HCT116 (cell line): ENCODE measurements around the gene RAMAC. TPM values are rescaled to one million over a fixed set of nuclear protein-coding genes. Genes with fewer than 3 reads are reported as not detected.

ENCODE experiments used
- ATAC-seq: fragments of 200-7000 bp; cut with Tn5 transposase; 2 replicates; pipeline ENCODE4 v1.9.1; 2020; ENCODE audit warnings: mild to moderate bottlenecking, moderate library complexity
- BruUV-seq: library from RNA; stranded (reverse); fragments of 400-500 nt; replicated peaks from 2 replicates; lab custom pipeline; 2021; lab: Mats Ljungman, UMichigan
- CTCF ChIA-PET: fragments of 300-600 bp; sonication (Branson Sonifier 250); formaldehyde crosslinking; loops from one replicate; lab custom pipeline; 2021; ENCODE audit warnings: antibody characterized with exemption; lab: Charles Lee
- POLR2A ChIA-PET: fragments of 300-600, 350-600 bp; sonication (Branson Sonifier 250); formaldehyde crosslinking; loops from one replicate; lab custom pipeline; 2021; ENCODE audit warnings: antibody characterized with exemption; lab: Charles Lee
- RAD21 ChIA-PET, 2 experiments: fragments of 300-600 bp; sonication (Branson Sonifier 250); formaldehyde crosslinking; loops; one replicate each; lab custom pipeline; 2023; ENCODE audit warnings: low total read pairs in 2 of 2; ENCODE audit not compliant: uncharacterized antibody in 2 of 2, unreplicated experiment in 2 of 2, low non-redundant PET in 1 of 2; lab: Charles Lee
- DNase-seq: peaks from one replicate; pipeline ENCODE4 v3.0.0-alpha.2; 2010; ENCODE audit warnings: low read depth, low spot score
- H2AFZ ChIP-seq: fragments of 200-600 bp; shearing (Covaris generic), sonication (generic); 2 replicates; pipeline ENCODE4 v1.6.1; 2017; ENCODE audit warnings: low read depth, mixed run types, mixed read lengths, antibody characterized with exemption, low read length; ENCODE audit not compliant: poor library complexity, severe bottlenecking
- H3K27ac ChIP-seq: 2 replicates; pipeline ENCODE4 v1.5.1; 2012; ENCODE audit warnings: low read depth, low read length
- H3K27me3 ChIP-seq: fragments of 200-600 bp; sonication (generic); 2 replicates; pipeline ENCODE4 v1.6.1; 2016; ENCODE audit warnings: mixed run types, low read length, mixed read lengths; ENCODE audit not compliant: insufficient read depth
- H3K36me3 ChIP-seq, 2 experiments: fragments of 200-500 bp in 1 of 2; fragments of 200-600 bp in 1 of 2; sonication (Bioruptor generic) in 1 of 2; sonication (generic) in 1 of 2; 2 replicates each; pipeline versions ENCODE4 v1.5.1 to v1.6.1; 2014 to 2016; ENCODE audit warnings: low read length in 2 of 2, inconsistent platforms in 1 of 2, mixed read lengths in 1 of 2, mixed run types in 1 of 2; ENCODE audit not compliant: insufficient read depth in 2 of 2, control insufficient read depth in 1 of 2
- H3K4me1 ChIP-seq, 2 experiments: fragments of 200-600 bp in 1 of 2; sonication (generic) in 1 of 2; 2 replicates each; pipeline versions ENCODE4 v1.5.1 to v1.6.1; 2012 to 2017; ENCODE audit warnings: low read length in 2 of 2, inconsistent platforms in 1 of 2, mild to moderate bottlenecking in 1 of 2, mixed read lengths in 1 of 2, mixed run types in 1 of 2, moderate library complexity in 1 of 2; ENCODE audit not compliant: insufficient read depth in 2 of 2, control insufficient read depth in 1 of 2
- H3K4me2 ChIP-seq: fragments of 200-600 bp; sonication (generic); 2 replicates; pipeline ENCODE4 v1.6.1; 2017; ENCODE audit warnings: mixed run types, low read length, mixed read lengths
- H3K4me3 ChIP-seq, 2 experiments: fragments of 200-600 bp in 1 of 2; sonication (generic) in 1 of 2; replicated peaks in 1 of 2; 2 replicates each; pipeline ENCODE4 v1.5.1; 2011 to 2016; ENCODE audit warnings: low read length in 2 of 2, control low read depth in 1 of 2, low read depth in 1 of 2, mild to moderate bottlenecking in 1 of 2, mixed read lengths in 1 of 2, mixed run types in 1 of 2
- H3K79me2 ChIP-seq: fragments of 200-600 bp; sonication (generic); 2 replicates; pipeline ENCODE4 v1.6.1; 2017; ENCODE audit warnings: mild to moderate bottlenecking, mixed run types, low read length, moderate library complexity, mixed read lengths; ENCODE audit not compliant: insufficient read depth
- H3K9ac ChIP-seq: fragments of 200-600 bp; sonication (generic); 2 replicates; pipeline ENCODE4 v1.6.1; 2016; ENCODE audit warnings: low read length, mixed read lengths
- H3K9me2 ChIP-seq: fragments of 200-600 bp; sonication (generic), shearing (Covaris generic); 2 replicates; pipeline ENCODE4 v1.6.1; 2017; ENCODE audit warnings: mixed run types, mild to moderate bottlenecking, moderate library complexity; ENCODE audit not compliant: insufficient read depth
- H3K9me3 ChIP-seq, 2 experiments: fragments of 200-500 bp in 1 of 2; fragments of 200-600 bp in 1 of 2; sonication (Bioruptor generic) in 1 of 2; sonication (generic) in 1 of 2; 2 replicates each; pipeline ENCODE4 v1.6.1; 2014 to 2017; ENCODE audit warnings: low read length in 2 of 2, mixed read lengths in 2 of 2, inconsistent platforms in 1 of 2, low read depth in 1 of 2, mild to moderate bottlenecking in 1 of 2, mixed run types in 1 of 2, moderate library complexity in 1 of 2; ENCODE audit not compliant: control insufficient read depth in 1 of 2, insufficient read depth in 1 of 2
- H4K20me1 ChIP-seq: fragments of 200-600 bp; sonication (generic), shearing (Covaris generic); 2 replicates; pipeline ENCODE4 v1.6.1; 2017; ENCODE audit warnings: mixed run types, mild to moderate bottlenecking, moderate library complexity; ENCODE audit not compliant: insufficient read depth
- EGR1 ChIP-seq: IDR thresholded peaks from 2 replicates; pipeline ENCODE4 v1.6.1; 2012; ENCODE audit warnings: low read depth
- EZH2 ChIP-seq: fragments of 200-600 bp; sonication (generic); IDR thresholded peaks from 2 replicates; pipeline ENCODE4 v1.6.1; 2017; ENCODE audit warnings: antibody characterized with exemption, mixed run types
- FOSL1 ChIP-seq: IDR thresholded peaks from 2 replicates; pipeline ENCODE4 v1.6.1; 2012; ENCODE audit warnings: low read depth
- JUND ChIP-seq: IDR thresholded peaks from 2 replicates; pipeline ENCODE4 v1.6.1; 2012
- POLR2A ChIP-seq: IDR thresholded peaks from 2 replicates; pipeline ENCODE4 v1.7.0; 2011; ENCODE audit warnings: borderline replicate concordance; ENCODE audit not compliant: insufficient read depth, insufficient read length; ENCODE audit errors: extremely low read depth
- RAD21 ChIP-seq: IDR thresholded peaks from 2 replicates; pipeline ENCODE4 v1.6.1; 2012; ENCODE audit warnings: low read depth, mild to moderate bottlenecking
- SP1 ChIP-seq: IDR thresholded peaks from 2 replicates; pipeline ENCODE4 v1.6.1; 2012; ENCODE audit warnings: low read depth
- SRF ChIP-seq: IDR thresholded peaks from 2 replicates; pipeline ENCODE4 v1.6.1; 2012; ENCODE audit warnings: low read depth
- TCF7L2 ChIP-seq: IDR thresholded peaks from 2 replicates; pipeline ENCODE4 v1.7.0; 2011; ENCODE audit warnings: borderline replicate concordance, inconsistent platforms; ENCODE audit not compliant: insufficient read depth, insufficient read length; ENCODE audit errors: extremely low read depth
- YY1 ChIP-seq: IDR thresholded peaks from 2 replicates; pipeline ENCODE4 v1.6.1; 2011; ENCODE audit warnings: low read length, low read depth, moderate library complexity, mild to moderate bottlenecking; ENCODE audit not compliant: insufficient replicate concordance; ENCODE audit errors: extremely low read depth
- intact Hi-C: fragments of 100-400 bp; cut with micrococcal nuclease; formaldehyde crosslinking; loops from 2 replicates; pipeline ENCODE4 v1.10.0; 2022
- total RNA-seq: library from RNA; stranded (reverse); gene quantifications from one replicate; pipeline ENCODE4 v1.2.1, GENCODE V29; 2021; ENCODE audit not compliant: unreplicated experiment
- TF ChIP-seq, protein P1 (sequence below): IDR thresholded peaks from 2 replicates; pipeline ENCODE4 v1.6.1; 2012
- TF ChIP-seq, protein P2 (sequence below): IDR thresholded peaks from 2 replicates; pipeline ENCODE4 v1.6.1; 2012
- TF ChIP-seq, protein P3 (sequence below), 3 experiments: fragments of 200-600 bp in 1 of 3; sonication (generic) in 1 of 3; IDR thresholded peaks in 2 of 3; conservative IDR thresholded peaks in 1 of 3; 2 replicates each; pipeline ENCODE4 v1.5.1; 2012 to 2017; ENCODE audit warnings: low read depth in 2 of 3, low read length in 2 of 3, antibody characterized with exemption in 1 of 3, borderline replicate concordance in 1 of 3, control low read depth in 1 of 3, mild to moderate bottlenecking in 1 of 3, mixed read lengths in 1 of 3, mixed run types in 1 of 3, moderate library complexity in 1 of 3; ENCODE audit not compliant: insufficient read depth in 1 of 3
- TF ChIP-seq, protein P4 (sequence below): IDR thresholded peaks from 2 replicates; pipeline ENCODE4 v1.6.1; 2012; ENCODE audit warnings: low read depth

RAMAC gene
- total RNA-seq, 1 experiment from 2014 or later = 16.5 TPM

DNA sequence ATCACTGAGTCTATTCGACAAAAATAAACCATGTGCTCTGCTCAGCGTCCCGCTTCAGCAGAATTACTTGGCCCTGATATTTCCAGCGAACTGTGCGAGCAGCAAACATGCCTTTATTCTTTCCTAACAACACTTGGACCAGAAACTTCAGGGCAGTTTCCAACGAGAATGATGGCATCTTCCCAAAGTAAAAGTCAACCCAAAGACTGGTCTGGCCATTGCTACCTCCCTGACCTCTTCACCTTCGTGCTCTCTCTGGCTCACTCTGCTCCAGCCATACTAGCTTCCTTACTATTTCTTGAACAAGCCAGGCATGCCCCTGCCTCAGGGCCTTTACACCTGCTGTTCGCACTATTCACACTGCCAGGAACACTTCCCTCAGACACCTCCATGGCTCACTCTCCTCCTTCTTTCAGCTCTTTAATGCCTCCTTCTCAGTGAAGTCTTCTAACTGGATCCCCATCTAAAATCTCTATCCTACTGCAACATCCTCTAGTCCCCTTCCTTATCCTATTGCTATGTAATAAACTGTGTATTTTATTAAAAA is 39.8 kb upstream of the RAMAC start (continued):
- no peak for TF ChIP-seq TCF7L2
- TF ChIP-seq, protein P1, sequence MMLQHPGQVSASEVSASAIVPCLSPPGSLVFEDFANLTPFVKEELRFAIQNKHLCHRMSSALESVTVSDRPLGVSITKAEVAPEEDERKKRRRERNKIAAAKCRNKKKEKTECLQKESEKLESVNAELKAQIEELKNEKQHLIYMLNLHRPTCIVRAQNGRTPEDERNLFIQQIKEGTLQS = no peak
- TF ChIP-seq, protein P2, sequence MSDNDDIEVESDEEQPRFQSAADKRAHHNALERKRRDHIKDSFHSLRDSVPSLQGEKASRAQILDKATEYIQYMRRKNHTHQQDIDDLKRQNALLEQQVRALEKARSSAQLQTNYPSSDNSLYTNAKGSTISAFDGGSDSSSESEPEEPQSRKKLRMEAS = no peak

DNA sequence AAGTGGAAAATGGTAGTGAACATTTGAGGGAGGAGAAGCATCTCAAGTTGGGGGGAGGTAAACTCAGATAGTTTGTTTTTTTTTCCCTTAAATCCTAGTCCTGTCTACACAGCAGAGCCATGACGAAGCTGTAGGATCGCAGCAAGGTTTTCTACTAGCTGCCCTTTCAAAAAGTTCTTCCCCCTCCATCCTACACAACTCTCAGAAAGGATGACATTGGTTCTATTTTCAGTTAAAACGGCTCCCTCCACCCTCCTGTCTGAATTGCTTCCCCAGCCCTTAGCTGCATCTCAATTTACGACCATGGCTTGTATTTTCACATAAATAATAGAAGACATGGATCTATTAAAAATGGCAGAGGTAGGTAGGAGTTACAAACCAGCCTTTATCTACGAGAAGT is 35.7 kb upstream of the RAMAC start:
- CTCF ChIA-PET = no interaction called here
- ATAC-seq (no peak), DNase-seq (no peak)
- TF ChIP-seq RAD21 = no peak
- no peak for TF ChIP-seq POLR2A
- no peak for TF ChIP-seq SRF
- no peak for TF ChIP-seq EZH2
- TF ChIP-seq, protein P3, sequence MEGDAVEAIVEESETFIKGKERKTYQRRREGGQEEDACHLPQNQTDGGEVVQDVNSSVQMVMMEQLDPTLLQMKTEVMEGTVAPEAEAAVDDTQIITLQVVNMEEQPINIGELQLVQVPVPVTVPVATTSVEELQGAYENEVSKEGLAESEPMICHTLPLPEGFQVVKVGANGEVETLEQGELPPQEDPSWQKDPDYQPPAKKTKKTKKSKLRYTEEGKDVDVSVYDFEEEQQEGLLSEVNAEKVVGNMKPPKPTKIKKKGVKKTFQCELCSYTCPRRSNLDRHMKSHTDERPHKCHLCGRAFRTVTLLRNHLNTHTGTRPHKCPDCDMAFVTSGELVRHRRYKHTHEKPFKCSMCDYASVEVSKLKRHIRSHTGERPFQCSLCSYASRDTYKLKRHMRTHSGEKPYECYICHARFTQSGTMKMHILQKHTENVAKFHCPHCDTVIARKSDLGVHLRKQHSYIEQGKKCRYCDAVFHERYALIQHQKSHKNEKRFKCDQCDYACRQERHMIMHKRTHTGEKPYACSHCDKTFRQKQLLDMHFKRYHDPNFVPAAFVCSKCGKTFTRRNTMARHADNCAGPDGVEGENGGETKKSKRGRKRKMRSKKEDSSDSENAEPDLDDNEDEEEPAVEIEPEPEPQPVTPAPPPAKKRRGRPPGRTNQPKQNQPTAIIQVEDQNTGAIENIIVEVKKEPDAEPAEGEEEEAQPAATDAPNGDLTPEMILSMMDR (IDR thresholded peaks at IDR 0.05 in 2 of 3, conservative IDR thresholded peaks at IDR 0.05 in 1 of 3; ENCODE audit: borderline replicate concordance in 1 of 3, insufficient read depth in 1 of 3, low read depth in 2 of 3, low read length in 2 of 3) = no peak
- TF ChIP-seq, protein P4, sequence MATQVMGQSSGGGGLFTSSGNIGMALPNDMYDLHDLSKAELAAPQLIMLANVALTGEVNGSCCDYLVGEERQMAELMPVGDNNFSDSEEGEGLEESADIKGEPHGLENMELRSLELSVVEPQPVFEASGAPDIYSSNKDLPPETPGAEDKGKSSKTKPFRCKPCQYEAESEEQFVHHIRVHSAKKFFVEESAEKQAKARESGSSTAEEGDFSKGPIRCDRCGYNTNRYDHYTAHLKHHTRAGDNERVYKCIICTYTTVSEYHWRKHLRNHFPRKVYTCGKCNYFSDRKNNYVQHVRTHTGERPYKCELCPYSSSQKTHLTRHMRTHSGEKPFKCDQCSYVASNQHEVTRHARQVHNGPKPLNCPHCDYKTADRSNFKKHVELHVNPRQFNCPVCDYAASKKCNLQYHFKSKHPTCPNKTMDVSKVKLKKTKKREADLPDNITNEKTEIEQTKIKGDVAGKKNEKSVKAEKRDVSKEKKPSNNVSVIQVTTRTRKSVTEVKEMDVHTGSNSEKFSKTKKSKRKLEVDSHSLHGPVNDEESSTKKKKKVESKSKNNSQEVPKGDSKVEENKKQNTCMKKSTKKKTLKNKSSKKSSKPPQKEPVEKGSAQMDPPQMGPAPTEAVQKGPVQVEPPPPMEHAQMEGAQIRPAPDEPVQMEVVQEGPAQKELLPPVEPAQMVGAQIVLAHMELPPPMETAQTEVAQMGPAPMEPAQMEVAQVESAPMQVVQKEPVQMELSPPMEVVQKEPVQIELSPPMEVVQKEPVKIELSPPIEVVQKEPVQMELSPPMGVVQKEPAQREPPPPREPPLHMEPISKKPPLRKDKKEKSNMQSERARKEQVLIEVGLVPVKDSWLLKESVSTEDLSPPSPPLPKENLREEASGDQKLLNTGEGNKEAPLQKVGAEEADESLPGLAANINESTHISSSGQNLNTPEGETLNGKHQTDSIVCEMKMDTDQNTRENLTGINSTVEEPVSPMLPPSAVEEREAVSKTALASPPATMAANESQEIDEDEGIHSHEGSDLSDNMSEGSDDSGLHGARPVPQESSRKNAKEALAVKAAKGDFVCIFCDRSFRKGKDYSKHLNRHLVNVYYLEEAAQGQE = no peak
- no peak for TF ChIP-seq JUND
- TF ChIP-seq YY1 = no peak
- no peak for TF ChIP-seq SP1
- TF ChIP-seq TCF7L2 = no peak
- no peak for TF ChIP-seq FOSL1
- TF ChIP-seq EGR1 = no peak
- TF ChIP-seq, protein P2 = no peak
- Histone ChIP-seq H3K9ac (no peak overlapping the region), H2AFZ (no peak overlapping the region), H3K79me2 (no peaks in the 10 kb centered on the region), H3K9me2 (no peaks in the 10 kb centered on the region), H3K9me3 (no peaks in the 10 kb centered on the region), H3K36me3 (no peaks in the 10 kb centered on the region), H3K27me3 (no peaks in the 10 kb centered on the region), H3K4me3 (no peak overlapping the region), H3K4me1 (no peaks in the 10 kb centered on the region), H4K20me1 (no peaks in the 10 kb centered on the region), H3K4me2 (no peak overlapping the region), H3K27ac (no peak overlapping the region)
- intact Hi-C loops = no loop called here
- no TSS peak for BruUV-seq
- POLR2A ChIA-PET = no interaction called here
- RAD21 ChIA-PET = no interaction called here
